NCI-H2081 (cell line): ENCODE data around the gene DYNC1LI2.
A peak's percentile ranks its signal among the peaks of the same experiment; 100 is the strongest.
"Not testable (repeated sequence)": the region's sequence is repeated elsewhere in the genome, so short reads cannot be mapped to it uniquely, and the experiment has no call there.

Experiments
- DNase-seq, 2 experiments: peaks; one replicate each; lab custom pipeline; 2025; lab: John Stamatoyannopoulos, UW

The DYNC1LI2 gene

GRCh38 chr16:66696669-66697630 lies 54.5 kb downstream of the DYNC1LI2 start, which contains the start of gene CMTM4:
Gene CMTM4, minus strand, starts transcription at chr16:66696743. Its CDS starts 218 bp downstream, at chr16:66696525.
- DNase-seq, result peak; percentile 80 to 83

- DNase-seq, result peak; percentile 21 to 29
Measured at GRCh38 chr16:66695935-66696668, 55.3 kb downstream of the DYNC1LI2 start.

- no peak for DNase-seq
Measured at GRCh38 chr16:66695471-66695934, 55.9 kb downstream of the DYNC1LI2 start.

- no peak for DNase-seq
Measured at GRCh38 chr16:66693149-66693548, 58.3 kb downstream of the DYNC1LI2 start.

GRCh38 chr16:66692341-66692740 lies 59.1 kb downstream of the DYNC1LI2 start:
- DNase-seq, result no peak

GRCh38 chr16:66691234-66691633 lies 60.2 kb downstream of the DYNC1LI2 start:
- no peak for DNase-seq

- no peak for DNase-seq
Measured at GRCh38 chr16:66690106-66690847, 61.1 kb downstream of the DYNC1LI2 start.

- DNase-seq, result no peak
Measured at GRCh38 chr16:66689282-66689681, 62.1 kb downstream of the DYNC1LI2 start.

- no peak for DNase-seq
Measured at GRCh38 chr16:66687906-66688625, 63.3 kb downstream of the DYNC1LI2 start.

- DNase-seq, result not testable (repeated sequence)
Measured at GRCh38 chr16:66685501-66686115, 65.8 kb downstream of the DYNC1LI2 start.

- no peak for DNase-seq
Measured at GRCh38 chr16:66682271-66682670, 69.1 kb downstream of the DYNC1LI2 start.

GRCh38 chr16:66681676-66682075 lies 69.7 kb downstream of the DYNC1LI2 start:
- no peak for DNase-seq

GRCh38 chr16:66678337-66678736 lies 73.1 kb downstream of the DYNC1LI2 start:
- no peak for DNase-seq

- DNase-seq, result no peak
Measured at GRCh38 chr16:66677836-66678235, 73.6 kb downstream of the DYNC1LI2 start.

GRCh38 chr16:66677179-66677578 lies 74.2 kb downstream of the DYNC1LI2 start:
- DNase-seq, result no peak

GRCh38 chr16:66676599-66676998 lies 74.8 kb downstream of the DYNC1LI2 start:
- DNase-seq, result no peak

GRCh38 chr16:66673691-66674090 lies 77.7 kb downstream of the DYNC1LI2 start:
- no peak for DNase-seq
